T-helper 1 cell treated with Interleukin-12 subunit alpha and Interleukin-12 subunit beta and Interleukin-4 antibody, amounts not matched to agents 30 ng/mL and 1 ng/mL, for 36 hours (primary cell): Measurements from ENCODE around the gene PRG2. TPM values are rescaled to one million over a fixed set of nuclear protein-coding genes. Genes with fewer than 3 reads are reported as not detected.

ENCODE experiments used
- intact Hi-C: fragments of 100-400 bp; cut with micrococcal nuclease; formaldehyde crosslinking; loops from one replicate; pipeline ENCODE4 v1.15.1; 2024
- total RNA-seq: library from RNA; stranded (reverse); gene quantifications from 2 replicates; pipeline ENCODE4 v1.2.3, GENCODE V29; 2022

PRG2 gene
- total RNA-seq, 1 donor from 2014 or later: not detected

DNA sequence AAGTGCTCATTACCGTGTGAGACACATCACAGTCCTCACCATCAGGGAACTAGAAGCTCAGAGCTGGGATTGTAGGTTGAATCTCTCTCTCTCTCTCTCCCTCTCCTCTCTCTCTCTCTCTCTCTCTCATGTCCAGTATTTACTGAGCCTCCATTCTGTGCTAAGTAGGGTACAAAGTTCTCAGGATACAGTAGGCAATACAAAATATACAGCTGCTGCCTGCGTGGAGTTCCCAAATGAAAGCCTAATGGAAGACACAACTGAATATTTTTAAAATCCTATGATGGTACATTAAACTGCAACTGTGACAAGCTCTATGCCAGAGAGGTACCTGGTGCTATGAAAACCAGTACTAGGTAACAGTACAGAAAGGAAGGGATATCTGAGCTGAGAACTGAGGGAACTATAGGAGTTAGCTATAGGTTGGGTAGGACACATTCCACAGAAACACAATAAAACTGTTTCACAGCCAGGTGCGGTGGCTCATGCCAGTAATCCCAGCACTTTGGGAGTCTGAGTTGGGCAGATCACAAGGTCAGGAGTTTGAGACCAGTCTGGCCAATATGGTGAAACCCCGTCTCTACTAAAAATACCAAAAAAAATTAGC, 9.6 kb upstream of the PRG2 start:
- intact Hi-C loops: no loop called here

DNA sequence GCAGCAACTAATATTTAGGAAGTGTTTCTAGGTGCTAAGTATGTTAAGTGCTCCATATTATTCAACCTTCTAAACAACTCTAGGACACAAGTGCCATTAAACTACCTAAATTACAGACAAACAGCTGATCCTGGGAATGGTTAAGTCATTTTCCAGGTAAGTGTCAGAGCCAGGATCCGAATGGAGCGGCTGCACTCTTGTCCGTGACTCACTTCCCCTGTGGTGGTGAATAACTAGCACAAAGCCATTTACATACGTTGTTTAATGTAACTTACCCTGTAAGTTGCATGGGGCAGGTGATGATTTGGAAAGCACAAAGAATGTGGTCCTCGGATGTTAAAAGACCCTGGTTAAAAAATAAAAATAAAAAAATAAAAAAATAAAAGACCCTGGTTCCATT, 8.8 kb upstream of the PRG2 start:
- intact Hi-C loops: no loop called here

DNA sequence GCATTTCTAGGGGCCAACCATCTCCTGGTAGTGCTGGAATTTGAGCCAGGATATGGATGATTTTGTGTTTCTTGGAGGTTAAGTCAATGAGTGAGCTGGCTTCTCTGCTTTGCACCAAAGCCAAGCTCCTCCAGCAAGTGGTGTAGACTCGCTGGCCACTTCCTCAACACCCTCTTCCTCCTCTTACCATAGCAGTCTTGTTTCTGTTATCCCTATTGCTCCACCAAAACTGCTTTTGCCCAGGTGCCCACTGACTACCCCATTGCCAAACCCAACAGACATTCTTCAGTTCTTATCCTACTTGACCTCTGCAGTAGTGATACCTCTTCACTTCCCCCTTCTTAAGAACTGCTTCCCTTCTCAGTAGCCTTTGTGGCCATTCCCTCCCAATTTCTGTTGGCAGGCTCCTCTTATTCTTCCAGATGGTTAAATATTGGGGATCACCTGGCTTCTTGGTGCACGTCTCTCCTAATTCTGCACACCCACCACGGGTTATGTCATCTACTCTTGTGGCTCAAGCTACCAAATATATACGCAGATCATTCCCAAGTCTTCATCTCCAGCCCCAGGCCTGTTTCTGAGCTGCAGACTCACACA, 7.0 kb upstream of the PRG2 start:
- intact Hi-C loops: no loop called here

DNA sequence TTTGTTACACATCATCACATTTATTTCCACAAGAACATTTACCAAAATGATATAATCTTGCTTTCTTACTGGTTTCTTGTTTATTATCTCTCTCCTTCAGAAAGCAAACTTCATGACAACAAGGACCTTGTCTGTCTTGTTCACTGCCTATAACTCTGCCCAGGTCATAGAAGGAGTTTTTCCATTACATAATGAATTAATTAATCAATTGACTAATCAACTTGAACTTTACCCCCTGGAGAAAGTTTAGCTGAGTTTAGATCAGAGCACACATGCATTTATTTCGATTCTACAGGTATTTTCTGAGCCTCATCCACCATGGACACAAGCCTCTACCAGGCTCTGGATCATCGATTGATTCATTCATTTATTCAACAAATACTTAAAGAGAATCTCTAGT, 6.3 kb upstream of the PRG2 start:
- intact Hi-C loops: no loop called here

DNA sequence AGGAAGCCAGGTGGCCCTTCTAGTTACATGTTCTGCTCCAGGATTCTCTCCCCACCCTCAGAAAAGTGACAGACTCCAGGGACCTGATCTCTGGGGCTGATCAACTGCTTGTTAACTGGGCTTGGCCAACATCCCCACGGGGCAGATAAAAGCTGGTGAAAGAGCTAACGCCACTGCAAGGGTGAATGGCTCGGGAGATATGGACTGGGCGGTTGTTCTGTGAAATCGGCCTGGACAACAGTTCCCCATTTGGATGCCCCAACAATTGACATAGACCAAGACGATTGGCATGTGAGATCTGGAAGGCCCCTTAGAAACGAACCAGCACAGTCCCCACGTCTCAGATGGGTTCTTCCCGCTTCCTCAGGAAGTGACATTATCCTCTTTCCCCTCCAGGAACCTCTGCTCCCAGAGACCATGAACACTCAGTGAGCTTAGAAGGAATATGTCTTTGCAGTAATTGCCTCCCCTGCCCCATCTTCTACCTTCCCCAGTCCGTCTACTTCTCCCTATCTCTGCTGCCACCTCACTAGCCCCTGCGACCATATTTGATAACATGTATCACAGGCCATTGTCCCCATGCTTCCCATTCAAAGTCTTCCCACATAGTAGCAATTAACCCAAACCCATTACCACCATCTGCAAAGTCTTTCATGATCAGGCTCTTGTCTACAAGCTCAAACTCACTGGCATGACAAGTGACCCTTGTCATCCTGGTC, 5.6 kb upstream of the PRG2 start:
- intact Hi-C loops: no loop called here

DNA sequence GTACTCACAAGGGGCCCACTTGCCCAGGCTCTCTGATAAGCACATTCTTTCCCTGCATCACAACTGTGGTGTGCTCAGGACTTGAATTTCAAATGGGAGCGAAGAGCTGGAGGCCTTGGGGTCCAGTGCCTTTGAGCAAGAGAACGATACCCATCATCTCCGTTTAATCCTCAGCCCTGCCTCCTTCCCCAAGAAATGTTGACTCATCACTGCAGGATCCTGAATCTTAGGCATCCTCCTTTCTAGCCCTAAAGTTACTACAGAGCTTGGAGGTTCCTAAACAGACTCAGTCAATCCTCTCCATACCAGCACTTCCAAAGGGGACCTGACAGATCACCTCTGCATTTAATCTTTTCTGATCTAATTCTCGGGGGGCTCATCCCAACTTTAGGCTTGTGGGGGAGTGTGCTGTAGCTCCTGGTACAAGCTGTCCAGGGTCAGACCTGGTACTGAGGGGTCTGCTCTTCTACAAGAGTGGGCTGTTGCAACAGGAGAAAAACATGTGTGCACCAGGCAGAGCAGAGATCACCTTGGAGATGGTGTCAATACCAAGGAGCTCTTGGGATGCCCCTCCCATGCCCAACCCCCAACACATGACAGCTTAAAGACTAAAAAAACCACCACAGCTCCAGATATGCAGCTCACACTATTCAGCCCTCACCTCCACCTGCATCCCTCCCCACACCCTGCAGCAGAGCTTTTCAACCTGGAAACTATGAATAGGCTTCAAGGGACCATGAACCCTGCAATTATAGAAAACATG, 3.9 kb upstream of the PRG2 start:
- intact Hi-C loops: no loop called here

DNA sequence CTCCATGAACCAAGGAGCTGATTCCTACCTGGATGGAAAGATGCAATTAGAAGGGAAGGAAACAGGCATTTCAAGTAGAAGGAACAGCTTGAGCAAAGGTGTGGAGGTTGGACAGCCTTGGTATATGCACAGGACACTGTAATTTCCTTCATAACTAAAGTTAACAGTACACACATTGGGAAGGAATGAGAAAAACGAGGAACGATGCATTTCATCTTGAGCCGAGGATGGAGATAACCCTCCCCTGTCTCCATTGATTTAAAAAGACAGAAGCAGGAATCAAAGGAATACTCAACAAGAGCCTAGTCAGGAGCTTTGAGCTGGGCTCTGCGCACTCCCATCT, 2.3 kb upstream of the PRG2 start:
- intact Hi-C loops: no loop called here

DNA sequence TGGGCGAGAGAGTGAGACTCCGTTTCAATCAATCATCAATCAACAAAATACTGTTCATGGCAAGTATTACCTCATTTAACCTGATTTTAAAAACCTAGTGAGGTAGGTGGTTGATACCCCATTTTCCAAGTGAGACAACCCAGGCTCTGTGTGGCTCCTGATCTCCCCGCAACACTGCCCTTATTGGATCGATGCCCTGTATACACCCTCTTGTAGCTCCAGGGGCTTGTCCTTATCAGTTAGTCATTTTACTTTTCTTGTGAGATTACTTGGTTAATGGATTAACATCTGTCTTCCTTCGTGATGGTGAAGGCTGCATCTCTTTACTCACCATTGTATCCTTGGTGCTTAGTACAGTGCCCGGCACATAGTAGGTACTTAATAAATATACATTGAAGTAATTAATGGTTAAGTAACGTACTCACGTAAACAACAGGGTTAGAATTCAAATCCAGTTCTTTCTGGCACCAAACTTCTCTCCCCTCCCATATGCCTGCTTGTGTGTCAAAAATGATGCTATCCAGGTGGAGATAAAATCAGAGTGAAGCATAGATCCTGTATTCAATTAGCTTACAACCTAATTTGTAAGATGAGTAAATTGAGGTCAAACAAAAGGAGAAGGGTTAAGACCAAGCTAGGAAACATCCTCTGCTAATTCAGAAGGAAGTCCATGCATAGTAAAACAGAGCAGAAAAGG, 1.8 kb upstream of the PRG2 start:
- intact Hi-C loops: no loop called here

DNA sequence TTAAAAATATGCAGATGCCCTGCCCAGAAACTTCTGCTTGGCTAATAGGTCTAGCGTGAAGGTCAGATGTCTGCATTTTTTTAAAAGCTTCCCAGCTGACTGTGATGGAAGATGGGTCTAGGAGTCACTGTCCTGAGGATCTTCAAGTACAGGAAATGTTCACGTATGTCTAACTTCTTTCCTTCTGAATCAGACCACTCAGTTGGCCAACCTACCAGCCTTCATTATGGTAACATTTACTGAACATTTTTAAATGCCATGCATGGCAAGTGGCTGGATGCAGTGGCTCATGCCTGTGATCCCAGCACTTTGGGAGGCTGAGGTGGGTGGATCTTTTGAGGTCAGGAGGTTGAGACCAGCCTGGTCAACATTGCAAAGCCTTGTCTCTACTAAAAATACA, 1.1 kb upstream of the PRG2 start:
- intact Hi-C loops: no loop called here

DNA sequence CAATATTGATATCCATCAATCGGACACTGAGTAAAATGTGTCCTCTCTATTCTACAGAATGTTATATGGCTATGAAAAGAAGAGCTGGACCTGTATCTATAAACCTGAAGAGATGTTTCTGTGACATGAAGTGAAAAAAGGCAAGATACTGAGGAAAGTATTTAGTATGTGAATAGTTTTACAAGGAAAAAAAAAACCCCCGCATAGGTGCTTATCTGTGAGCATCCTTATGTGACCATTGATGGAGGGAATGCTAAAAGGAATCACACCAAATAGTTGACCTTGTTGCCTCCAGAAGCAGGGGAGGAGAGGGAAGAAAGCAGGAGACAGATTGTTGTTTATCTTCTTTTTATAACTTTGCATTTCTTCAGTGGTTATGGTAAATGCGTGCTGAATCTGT, 661 bp upstream of the PRG2 start:
- intact Hi-C loops: no loop called here

DNA sequence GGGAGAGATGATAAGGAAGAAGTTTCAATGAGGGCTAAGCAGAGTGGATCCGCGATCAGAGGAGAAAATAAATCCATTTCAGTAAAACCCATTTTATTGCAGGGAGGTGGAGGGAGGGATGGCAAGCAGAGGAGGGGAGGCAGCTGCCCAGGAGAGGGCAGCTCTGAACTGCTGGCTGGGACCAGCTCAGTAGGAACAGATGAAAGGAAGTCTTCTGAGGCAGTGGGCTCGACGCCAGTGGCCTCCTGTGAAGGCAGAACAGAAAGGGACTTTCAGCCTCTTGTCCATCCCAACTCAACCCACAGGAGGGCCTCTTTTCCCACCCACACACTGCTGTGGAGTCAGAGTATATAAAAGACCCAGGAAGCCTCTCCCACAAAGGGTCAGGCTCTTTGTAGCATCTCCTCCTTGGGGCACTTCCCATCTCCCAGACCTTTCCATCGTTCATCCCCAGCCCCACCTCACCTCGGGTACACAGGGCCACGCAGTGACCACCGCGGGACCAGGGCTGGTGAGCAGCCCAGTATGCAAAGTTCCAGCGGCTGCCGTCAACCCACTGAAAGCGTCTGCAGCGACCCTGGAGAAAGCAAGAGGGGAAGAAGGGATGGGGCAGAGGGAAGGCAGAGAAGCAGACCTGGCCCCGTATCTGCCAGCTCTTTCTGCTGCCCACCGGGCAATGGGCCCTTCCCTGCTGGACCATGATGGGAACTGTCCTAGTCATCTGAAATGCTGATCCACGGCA, 3.0 kb downstream of the PRG2 start:
- intact Hi-C loops: no loop called here

DNA sequence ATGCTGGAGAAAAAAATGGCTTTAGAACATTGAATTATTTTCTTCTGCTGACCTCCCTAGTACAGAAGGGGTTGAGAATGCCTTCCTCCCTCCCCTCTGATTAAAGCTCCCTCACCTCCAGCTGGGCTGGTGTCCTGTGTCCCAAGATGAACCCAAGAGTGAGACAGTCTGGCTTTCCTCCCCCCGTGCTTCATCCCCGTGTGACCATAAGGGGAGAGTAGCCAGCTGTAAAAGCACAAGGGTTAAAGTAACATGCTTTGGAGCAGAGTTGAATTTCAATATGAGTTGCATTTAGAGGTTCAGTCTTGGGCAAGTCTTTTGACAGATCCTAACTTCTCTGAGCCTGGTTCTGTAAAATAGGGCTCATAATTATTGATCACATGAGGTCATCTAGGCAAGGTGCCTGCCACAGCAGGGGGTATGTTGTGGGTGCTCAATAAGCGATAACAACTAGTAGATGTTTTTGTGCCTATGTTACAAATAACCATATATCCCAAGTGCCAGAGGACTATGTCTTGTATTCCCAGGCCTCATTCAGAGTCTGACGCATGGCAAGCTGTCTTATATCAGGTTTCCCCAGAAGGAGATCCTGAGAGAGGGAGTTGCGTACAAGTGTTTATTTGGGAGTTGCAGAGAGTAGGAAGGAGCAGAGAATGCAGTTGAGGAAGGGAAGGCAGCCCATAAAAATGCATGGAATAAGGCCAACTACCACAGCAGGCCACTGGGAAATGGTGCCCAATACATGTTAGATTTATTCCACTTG, 4.1 kb downstream of the PRG2 start:
- intact Hi-C loops: no loop called here

DNA sequence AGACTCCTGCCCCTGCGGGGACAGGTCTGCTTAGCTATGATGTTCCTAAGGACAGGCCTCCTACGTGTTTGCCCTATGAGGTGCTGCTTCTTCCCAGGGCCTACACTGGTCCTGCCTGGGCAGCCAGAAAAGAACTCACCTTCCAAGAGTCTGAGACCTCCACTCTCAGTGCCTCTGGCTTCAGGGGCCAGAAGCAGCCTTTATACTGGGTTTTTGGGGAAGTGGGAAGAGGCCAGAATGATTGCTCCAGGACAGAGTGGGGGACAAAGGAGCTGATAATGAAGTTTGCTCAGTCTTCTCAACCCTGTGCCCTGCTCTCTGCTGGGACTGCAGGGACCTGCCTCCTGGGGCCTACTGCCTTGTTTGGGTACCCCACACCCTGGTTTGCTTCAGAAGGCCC, 9.5 kb downstream of the PRG2 start, which contains the start of gene PRG3:
PRG3 (minus strand) TSS at position 176 of the 400 bp plus-strand sequence. CDS start 442 bp downstream, outside the sequence.
- intact Hi-C loops: no loop called here

DNA sequence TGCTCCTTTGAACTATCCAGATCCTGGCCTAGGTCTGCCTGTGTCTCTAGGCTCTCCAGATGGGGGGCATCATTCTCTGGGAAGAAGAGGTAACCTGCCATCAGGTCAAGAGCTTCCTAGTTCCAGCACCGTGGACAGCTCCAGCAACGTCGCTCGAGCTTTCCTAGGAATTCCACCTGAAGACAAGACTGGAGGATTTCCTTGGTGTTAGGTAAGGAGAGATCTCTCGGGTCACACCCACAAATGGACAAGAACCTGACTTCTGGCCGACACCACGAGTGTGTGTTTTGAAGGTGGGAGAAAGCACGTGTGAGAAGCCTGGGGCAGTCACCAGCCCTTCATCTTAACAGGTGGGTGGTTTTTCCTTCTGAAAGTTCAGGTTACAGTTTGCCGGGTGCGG, 10.7 kb downstream of the PRG2 start:
- intact Hi-C loops: no loop called here

DNA sequence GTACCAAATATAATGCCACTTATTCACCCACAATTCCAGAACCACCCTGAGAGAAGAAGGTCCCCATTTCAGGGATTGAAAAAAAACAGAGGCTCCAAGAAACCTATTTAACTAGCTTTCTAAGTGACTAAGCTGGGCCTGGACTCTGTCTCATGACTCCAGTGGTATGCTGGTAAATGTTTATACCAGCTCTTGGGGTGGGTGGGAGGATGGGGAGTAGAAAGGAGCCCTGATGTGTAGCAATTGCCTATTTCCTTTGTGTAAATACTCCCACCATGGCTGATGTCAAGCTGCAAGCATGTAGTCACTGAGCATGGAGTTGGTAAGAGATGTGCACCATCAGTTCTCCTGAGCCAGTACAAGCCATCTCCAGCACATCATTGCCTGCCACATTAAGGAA, 12.3 kb downstream of the PRG2 start:
- intact Hi-C loops: no loop called here

DNA sequence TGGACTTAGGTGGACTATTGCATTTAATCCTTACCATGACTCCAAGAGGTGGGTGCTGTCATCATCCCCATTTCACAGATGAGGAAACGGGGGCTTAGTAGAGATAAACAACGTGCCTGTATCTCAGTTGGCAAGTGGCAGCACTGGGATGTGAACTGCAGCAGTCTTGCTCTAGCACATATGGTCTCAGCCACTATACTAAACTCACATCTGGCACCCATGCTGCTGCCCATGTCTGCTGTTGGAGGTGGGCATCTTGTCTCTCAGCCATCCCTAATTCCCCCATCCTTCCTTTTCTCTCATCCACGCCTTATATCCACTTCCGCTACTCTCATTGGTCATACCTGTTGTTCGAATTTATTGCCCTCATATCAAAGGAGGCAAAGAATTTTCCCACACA, 13.3 kb downstream of the PRG2 start:
- intact Hi-C loops: no loop called here

DNA sequence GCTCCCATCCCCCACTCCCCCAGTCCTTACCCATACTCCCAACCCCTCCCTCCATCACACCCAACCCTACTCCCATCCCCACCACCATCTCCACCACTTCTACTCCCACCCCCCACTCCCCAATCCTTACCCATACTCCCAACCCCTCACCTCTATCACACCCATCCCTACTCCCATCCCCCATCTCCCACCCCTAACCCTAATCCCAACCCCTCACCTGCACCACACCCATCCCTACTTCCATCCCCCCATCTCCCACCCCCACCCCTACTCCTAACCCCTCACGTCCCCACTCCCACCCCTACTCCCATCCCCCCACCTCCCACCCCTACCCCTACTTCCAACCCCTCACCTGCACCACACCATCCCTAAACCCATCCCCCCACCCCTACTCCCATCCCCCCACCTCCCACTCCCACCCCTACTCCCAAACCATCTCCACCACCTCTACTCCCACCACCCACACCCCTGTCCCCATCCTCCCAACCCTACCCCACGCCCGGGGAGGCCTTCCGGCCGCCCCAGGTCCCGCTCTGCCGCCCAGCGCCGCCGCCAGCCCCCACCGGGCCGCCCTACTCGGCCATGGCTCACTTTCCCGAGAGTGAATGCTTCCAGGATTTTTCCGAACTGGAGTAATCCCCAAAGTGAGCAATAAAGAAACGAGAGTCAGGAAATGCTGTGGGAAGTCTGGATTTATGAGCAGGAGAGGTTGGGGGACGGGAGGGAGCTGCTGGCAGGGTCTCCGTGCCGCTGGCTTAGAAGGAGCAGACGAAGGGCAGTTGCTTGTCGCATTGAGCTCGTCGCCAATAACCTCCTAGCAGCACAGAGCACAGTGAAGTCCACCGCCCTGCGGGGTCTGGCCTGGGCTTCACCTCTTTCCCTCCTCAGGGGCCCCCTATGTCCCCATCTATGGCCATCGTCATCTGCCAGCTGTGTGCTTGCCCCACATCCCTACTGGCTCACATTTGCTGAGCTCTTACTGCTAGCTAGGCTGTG, 14.1 kb downstream of the PRG2 start:
- intact Hi-C loops: no loop called here

DNA sequence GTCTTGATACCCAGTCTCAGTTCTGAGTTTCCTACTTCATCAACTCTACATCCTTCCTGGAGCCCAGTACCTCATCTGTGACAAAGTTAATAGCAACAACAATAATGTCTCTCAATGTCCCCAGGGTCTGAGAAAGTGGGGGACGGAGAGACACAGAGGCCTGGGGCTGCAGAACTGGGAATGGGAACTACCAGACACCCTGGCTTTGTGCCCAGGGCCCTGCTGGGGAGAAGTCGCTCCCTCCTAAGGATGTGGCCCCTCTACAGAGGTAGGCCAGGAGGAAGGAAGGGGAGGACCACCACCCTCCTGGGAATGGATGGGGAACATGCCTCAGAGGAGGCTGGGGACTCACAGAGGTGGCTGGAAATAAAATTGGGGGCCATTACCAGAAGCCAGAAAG, 15.0 kb downstream of the PRG2 start:
- intact Hi-C loops: no loop called here

DNA sequence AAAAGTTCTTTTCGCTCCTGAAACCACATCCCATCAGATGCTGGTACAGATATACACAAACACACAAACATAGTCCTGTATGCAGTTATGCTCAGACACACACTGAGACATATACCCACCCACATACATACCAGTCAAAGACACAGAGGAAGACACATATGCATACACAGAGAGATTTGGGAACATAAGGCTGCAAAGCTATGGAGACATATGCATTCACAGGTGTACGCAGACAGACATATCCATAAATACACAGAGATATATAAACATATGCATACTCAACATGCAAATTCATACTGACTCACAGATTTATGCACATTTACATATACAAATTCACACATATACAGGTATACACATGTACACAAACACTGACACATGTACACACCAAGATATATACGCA, 15.5 kb downstream of the PRG2 start:
- intact Hi-C loops: no loop called here
